Brain pericyte (primary cell): ENCODE results near the gene PRKG1.
"Not testable (repeated sequence)": the region's sequence is repeated elsewhere in the genome, so short reads cannot be mapped to it uniquely, and the experiment has no call there.

Experiments used
- DNase-seq: peaks from one replicate; pipeline ENCODE4 v3.0.0-alpha.2; 2012; ENCODE audit warnings: low read depth, low spot score

The PRKG1 gene

DNA sequence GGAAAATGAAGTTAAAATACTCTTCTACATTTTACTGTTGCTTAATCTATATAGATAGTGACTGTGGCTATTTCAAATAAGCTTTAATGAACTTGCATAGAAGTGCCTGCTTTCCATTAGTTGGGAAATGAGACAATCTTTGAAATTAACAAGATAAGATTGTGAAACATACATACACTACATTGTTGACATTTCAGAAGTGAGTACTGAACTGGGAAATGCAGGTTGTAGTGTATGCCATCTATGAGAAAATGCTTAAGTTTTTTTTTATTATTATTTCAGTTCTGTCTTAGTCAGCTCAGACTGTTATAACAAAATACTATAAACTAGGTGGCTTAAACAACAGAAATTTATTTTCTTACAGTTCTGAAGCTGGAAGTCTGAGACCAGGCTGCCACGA is 674.7 kb downstream of the PRKG1 start:
- DNase-seq = no peak

DNA sequence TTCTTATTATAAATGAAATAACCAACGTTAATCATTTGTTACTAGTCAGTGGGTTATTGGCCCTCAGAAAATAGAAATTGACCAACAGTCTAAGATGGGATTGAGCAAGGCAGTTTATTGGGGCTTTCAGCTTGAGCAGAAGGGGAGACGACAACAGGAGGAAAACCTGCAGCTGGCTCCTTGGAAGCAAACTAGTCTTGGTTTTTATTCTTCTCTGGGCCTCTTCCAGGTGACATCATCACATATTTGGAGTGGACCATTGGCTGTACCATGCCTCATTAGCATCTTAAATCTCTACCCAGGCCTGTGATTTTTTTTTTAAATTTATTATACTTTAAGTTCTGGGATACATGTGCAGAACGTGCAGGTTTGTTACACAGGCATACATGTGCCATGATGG is 684.1 kb downstream of the PRKG1 start:
- DNase-seq = no peak

DNA sequence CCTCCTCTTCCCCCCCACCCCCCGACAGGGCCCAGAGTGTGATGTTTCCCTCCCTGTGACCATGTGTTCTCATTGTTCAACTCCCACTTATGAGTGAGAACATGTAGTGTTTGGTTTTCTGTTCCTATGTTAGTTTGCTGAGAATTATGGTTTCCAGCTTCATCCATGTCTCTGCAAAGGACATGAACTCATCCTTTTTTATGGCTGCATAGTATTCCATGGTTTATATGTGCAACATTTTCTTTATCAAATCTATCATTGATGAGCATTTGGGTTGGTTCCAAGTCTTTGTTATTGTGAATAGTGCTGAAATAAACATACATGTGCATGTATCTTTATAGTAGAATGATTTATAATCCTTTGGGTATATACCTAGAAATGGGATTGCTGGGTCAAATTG is 684.6 kb downstream of the PRKG1 start:
- not testable (repeated sequence) for DNase-seq

DNA sequence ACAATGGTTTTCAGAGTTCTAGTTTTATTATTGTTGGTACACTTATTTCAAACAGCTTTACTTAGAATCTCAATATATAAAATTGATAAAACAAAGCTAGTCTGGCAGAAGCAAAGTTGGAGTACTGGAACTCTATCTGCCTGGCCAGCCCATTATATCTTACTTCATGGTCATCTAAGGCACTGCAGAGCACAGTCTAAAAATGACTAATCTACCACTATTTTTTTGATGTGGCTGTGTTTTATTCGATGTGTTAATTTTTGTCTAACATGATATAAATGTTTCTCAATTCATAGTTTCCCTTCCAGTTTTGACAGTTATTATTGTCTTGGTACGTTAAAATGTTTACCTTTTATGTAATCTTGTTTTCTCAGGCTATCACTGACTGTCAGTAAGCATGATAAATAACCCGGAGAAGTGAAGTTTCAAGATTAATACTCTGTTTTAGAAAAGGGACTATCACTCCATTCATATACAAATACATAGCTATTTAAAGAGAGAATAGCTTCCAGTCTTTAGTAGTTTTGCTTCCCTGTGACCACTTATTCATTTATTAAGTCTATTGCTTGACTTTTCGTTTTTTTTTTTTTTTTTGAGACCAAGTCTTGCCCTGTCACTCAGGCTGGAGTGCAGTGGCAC is 685.7 kb downstream of the PRKG1 start:
- no peak for DNase-seq

DNA sequence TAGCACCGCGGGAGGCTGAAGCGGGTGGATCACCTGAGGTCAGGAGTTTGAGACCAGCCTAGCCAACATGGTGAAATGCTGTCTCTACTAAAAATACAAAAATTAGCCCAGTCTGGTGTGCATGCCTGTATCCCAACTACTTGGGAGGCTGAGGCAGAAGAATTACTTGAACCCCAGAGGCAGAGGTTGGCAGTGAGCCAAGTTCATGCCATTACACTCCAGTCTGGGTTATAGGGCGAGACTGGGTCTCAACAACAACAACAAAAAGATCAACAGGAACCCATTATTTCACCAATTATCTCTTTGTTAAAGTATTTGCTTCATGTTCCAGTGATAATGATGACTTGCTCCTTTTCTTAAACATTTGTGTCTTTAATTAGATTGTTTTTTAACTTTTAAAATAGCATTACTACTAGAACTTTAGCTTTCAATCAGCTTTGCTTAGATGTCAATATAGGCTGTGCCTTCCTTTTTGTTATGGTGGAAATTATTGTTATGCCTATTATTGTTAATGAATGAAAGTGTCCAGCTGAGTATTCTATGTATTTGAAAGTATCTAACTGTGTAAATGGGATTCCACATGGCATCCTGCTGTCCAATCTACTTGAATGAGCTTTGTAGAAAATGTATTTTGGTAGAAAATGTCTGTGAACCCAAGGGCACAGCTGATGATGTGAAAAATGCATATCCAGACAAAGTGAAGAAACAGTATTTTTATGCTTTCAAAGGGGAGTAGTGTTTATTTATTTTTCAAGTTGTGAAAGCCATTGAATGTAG is 686.8 kb downstream of the PRKG1 start:
- no peak for DNase-seq

DNA sequence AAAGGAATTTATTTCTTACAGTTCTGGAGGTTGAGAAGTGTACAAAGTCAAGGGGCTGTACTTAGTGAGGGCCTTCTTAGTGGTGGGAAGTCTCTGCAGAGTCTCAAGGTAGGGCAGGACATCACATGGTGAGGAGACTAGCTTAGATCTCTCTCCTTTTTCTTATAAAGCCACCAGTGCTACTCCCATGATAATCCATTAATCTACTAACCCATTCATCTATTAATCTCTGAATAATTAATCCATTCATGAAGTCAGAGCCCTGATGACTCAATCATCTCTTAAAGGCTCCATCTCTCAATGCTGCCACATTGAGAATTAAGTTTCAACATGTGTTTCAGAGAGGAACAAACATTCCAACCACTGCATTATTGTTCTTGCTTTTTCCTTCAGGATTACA is 689.5 kb downstream of the PRKG1 start:
- no peak for DNase-seq

DNA sequence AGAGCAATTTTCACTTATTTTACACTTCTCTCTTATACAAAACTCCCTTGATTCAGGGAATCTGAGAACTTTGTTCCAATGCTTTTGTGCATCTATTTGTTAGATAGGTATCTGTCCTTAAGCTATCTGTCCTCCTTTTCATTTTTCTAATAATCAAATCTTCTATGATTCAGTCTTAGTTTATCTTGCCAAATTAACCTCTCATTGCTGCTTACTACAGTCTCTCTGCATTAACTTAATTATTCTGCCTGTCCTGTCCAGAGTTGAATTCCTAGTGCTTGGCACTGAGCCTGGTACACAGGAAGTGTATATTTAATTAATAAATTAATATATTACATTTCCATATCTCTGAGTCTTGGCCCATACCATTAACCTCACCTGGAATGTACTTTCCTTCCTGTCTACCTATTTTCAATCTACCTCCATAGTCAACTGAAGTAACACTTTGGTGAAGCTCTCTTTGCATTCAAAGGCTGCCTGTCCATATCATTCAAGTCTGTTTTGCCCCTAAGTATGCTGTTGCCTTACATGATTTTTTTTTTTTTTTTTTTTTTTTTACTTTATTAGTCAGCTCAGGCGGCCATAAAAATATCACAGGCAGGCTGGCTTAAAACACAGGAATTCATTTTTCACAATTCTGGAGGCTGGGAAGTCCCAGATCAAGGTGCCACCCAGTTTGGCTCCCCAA is 691.1 kb downstream of the PRKG1 start:
- no peak for DNase-seq

DNA sequence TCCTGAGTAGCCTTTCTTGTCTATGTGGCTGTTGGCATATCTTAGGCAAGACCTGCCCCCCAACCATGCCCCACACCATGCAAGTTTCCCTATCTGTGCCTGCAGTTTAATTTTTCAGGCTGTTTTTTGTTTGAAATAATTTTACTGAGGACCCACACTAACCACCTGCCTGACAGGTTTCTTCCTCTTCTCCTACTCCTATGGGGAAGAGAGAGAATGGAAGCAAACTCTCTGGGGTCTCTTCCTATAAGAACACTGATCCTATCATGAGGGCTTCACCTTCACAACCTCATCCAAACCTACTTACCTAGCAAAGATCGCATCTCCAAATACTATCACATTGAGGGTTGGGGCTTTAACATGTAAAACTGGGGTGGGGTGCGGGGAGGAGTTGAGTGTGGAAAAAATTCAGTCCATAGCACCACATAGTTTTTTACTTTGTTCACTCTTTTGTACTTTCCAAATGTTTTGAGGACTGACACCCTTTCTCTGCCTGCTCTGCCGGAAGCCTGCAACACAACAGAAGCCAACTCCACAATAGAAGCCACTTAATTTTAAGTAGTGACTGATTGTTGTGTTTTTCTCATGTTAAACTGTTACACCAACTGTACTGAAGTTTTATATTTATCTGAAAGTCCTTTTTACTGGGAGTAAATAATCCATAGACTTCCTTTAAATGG is 692.3 kb downstream of the PRKG1 start:
- DNase-seq = no peak

DNA sequence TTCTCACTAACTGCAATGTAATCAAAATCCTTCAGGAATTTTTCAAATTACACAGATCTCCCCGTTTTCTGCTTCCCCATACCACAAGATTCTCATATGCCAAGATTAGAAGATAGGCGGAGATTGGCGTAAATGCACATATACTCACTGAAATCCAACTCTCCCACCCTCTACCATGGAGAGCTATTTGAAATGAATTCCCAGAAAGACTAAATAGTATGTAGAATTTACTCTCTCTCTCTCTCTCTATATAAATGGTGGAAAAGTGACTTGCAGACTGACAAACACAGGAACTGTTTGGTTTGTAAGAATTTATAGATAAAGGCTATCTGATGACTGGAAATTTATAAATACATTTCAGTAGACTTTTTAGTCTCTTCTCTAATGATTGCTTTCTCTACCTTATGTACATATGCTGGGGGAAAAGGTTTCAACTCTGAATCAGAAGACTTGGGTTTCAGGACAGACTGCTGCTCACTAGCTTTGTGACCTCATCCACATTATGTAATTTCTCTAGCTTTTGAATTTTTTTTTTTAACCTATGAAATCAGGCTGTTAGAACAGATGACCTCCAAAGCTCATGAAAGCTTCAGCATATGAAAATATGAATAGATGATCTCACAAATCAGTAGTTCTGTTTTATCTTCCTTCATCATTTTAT is 692.9 kb downstream of the PRKG1 start:
- no peak for DNase-seq

DNA sequence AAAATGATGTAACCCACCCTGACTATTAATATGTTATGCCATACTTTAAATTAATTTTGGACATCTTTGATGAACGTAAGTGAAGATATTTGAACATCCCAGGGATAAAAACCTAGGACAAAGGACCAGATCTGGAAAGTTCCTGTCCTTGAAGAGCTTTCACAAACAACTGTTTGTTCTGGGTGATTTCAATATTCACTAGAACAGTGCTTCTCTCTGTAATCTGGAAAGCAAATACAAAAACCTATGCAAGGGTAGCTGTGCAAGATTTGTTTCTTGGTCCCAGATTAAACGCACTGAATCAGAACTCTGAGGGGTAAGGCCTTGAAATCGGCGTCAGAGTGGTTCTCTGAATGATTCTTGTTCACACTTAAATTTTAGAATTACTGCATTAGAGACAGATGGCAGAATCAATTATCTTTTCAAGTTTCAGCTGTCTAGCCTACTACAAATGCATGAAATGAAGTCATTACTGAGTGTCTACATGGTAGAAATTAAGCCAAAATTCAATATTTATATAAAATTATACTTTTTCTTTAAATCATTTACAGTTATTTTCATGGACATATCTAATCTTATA is 694.7 kb downstream of the PRKG1 start:
- DNase-seq = no peak

DNA sequence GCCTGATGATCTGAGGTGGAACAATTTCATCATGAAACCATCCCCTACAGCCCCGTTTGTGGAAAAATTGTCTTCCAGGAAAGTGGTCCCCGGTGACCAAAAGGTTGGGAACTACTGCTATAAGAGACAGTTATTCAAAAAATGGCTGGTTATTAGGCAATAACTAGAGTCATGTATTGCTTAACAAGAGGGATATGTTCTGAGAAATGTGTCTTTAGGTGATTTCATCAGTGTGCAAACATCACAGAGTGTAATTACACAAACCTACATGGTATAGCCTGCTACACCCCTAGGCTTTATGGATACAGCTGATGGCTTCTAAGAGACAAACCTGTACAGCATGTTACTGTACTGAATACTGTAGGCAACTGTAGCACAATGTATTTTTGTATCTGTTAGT is 696.4 kb downstream of the PRKG1 start:
- no peak for DNase-seq

DNA sequence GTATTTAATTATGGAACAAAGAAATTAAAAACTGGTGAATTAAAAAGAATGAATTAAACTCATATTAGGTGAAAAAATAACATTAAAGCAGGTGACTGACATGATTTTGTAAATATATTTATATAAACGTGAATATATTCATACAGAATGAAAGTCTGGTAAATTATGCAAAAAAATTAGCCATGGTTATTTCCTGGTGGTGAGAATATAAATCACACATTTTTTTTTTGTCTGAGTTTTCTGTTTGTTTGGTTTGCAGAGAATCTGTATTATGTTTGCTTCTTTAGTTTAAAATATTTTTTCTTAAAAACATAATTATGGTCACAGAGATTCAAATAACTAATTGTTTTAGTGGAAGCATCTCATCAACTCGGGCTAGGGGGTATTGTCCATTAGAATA is 698.1 kb downstream of the PRKG1 start:
- no peak for DNase-seq

DNA sequence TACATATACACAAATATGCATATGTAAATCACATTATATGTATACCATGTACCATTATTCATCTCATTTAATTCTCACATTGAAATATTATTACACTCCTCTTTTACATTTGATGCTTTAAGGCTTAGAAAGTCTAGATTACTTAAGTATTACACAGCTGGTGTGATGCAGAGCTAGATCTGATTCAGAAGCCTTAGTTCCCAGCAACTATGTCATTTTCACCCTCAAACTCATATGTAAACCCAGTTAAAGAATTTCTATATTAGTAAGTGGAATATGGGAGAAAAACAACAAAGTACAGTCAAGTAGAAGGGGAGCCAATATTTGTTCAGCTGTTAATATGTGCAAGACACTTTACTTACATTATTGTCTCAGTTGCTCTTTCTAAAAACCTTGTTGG is 699.4 kb downstream of the PRKG1 start:
- peak; percentile 18 for DNase-seq

DNA sequence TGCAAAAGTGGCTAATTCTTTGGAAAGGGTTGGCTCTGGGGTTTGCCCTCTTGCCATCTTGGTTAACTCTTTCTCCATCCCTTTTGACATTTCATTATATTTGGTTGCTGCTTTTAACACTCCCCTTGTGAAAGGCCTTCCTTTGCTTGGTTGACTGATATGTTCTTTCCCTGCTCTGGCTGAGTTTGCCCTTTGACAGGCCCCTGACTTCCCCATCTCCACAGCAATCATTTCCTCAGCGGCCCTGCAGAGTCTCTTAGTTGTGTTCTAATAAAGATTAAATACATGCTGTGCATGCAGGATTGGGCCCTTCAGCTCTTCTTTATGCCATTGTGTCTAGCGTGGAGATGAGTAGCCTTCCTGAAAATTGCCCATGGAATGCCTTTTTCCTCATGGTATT is 709.7 kb downstream of the PRKG1 start:
- DNase-seq = no peak

DNA sequence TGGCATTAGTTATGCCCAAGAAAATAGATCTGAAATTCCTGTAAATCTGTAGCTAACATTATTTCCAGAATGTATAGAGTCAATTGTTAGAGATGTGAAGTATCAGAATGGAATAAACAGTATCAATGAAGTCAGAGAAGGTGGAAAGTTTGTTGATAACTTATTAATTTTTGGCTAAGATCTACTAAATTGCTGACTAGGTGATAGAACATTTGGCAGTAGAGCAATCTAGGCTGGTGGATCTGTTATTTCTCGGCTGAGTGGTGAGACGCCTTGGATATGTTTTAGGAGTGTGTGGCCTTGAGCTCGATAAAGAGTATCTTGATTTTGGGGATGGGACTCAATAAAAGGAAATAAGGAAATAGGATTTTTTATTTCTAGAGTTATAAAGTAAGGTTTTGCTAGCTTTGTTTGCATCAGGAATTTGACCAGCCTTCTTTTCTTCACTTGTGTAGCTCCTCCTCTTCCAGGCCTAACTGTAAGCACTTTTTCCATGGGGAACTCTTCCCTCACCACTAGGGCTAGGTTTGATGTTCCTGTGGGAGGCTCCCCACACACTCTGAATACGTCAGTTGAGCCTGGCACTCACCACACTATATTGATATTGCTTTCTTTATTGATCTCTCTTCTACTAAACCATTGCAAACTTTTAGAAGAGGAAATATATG is 711.9 kb downstream of the PRKG1 start:
- DNase-seq = no peak

DNA sequence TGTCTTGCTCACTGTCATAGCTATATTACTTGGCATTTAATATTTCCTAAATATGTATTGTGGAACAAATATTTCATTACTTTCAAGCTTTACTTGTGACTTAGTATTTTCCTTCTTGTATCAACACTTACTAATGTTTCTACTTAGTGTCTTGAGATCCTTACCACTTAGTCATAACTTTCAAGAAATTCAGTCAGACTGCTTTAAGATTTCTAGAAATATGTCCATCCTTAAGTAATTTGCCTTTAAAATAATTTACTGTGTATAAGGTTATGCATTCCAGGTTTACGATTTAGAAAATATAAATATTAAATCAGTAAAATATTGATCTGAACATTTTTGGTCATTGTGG is 712.4 kb downstream of the PRKG1 start:
- no peak for DNase-seq

DNA sequence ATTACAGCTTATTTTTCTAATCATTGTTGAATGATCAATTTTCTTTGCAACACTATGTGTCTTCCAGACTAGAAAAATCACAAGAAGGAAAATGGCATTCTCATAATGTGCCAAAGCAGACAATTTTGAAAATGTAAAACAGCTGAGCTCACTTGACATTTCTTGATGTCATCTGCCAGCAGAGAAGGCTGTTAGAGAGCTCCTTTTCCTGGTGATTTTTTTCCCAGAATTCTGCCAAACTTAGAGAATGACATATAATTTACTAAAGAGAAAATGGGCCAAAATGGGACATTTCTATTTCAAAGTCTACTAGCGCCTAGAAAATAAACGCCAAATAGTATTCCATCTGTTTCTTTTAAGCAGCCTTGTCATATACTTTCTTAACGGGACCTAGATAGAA is 714.0 kb downstream of the PRKG1 start:
- no peak for DNase-seq

DNA sequence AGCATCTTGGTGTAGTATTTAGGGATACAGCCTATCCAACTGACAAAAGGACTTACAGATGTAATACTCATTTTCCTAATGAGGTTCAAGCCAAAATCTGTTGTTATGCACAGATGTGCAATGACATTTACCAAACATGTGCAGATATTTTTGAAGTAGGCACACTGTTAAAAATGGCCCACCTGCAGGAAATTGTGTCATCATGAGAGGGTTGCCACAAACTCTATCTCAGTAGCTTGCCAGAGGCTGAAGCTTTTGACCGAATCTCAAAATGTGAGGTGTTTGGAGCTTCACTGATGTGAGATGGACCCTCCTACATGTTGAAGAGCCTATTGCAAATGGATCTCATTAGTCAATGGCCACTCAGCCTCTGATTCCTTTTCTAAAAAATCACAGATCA is 714.8 kb downstream of the PRKG1 start:
- DNase-seq = no peak

DNA sequence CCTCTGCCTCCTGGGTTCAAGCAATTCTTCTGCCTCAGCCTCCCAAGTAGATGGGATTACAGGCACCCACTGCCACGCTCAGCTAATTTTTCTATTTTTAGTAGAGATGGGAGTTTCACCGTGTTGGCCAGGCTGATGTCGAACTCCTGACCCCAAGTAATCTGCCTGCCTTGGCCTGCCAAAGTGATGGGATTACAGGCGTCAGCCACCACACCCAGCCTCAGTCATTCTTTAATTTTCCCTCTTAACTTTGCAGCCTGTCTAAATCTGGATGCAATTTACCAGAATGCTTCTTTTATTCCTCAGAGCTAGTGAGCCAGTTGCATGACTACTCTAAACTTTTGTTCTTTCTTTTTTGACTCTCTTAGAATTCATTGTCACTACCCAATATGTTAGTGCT is 715.6 kb downstream of the PRKG1 start:
- DNase-seq = no peak

DNA sequence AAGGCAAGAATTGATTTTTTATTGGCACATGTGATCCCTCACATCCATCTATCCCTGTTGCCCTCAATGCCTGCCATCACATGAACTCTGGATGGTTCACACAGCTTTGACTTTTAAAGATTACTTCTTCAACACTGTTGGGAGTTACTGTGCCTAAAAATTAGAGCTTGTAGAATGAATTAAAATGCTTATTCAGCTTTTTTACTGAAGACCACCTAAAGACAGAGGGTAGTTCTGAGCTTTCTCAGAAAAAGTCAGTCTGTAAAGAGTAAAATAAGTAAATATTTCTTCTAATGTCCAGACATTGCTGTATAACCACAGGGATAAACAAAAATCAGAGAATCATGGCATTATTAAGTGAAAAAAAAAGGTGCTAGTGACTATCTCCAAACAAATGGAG is 718.4 kb downstream of the PRKG1 start:
- DNase-seq = no peak

DNA sequence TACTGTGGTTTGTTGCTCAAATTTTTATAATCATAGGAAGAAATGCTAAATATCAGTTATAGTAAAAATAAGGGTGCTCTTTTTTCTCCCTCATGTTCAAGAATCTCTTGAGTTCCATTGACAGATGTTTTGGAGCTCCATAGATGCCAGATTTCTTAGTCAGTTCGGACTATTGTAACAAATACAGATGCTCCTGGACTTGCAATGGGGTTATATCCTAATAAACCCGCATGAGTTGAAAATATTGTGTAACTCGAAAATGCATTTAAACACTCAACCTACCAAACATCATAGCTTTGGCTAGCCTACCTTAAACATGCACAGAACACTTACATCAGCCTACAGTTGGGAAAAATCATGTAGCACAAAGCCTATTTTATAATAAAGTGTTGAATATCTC is 725.8 kb downstream of the PRKG1 start:
- DNase-seq = no peak
